Upper lobe of right lung (tissue), 1 donor: ENCODE results near the gene CHERP. TPM values are rescaled to one million over a fixed set of nuclear protein-coding genes. Genes with fewer than 3 reads are reported as not detected.

ENCODE experiments used
- ATAC-seq: fragments of 200-7000 bp; cut with Tn5 transposase; one replicate; pipeline ENCODE4 v1.9.1; 2020; ENCODE audit warnings: mild to moderate bottlenecking, moderate library complexity
- DNase-seq: peaks from one replicate; pipeline ENCODE4 v3.0.0-alpha.2; 2020
- H3K27ac ChIP-seq: fragments of 200-600 bp; one replicate; pipeline ENCODE4 v1.8.0; 2022
- H3K27me3 ChIP-seq: fragments of 200-600 bp; one replicate; pipeline ENCODE4 v1.8.0; 2022; ENCODE audit warnings: mild to moderate bottlenecking
- H3K36me3 ChIP-seq: fragments of 200-600 bp; one replicate; pipeline ENCODE4 v1.8.0; 2022
- H3K4me1 ChIP-seq: fragments of 200-600 bp; one replicate; pipeline ENCODE4 v1.8.0; 2022
- H3K4me3 ChIP-seq: fragments of 200-600 bp; one replicate; pipeline ENCODE4 v1.8.0; 2022; ENCODE audit warnings: mild to moderate bottlenecking
- H3K9me3 ChIP-seq: fragments of 200-600 bp; one replicate; pipeline ENCODE4 v1.8.0; 2022
- intact Hi-C: fragments of 100-400 bp; cut with DNase I; formaldehyde crosslinking; loops from one replicate; pipeline ENCODE4 v1.11.0; 2022
- total RNA-seq: library from RNA; stranded (reverse); fragmentation: NEBNext Ultra II Directional; extraction: Animal tissue kit (Norgen Biotek cat#: 25700); gene quantifications from one replicate; pipeline ENCODE4 v1.2.1, GENCODE V29; 2021
- TF ChIP-seq, protein P1 (sequence below): fragments of 200-600 bp; IDR thresholded peaks from one replicate; pipeline ENCODE4 v1.8.0; 2022; ENCODE audit warnings: antibody characterized with exemption
- donor health status: DM: no; HTN: yes; CAD: no; lungs with severe emphysema.

Gene CHERP
- total RNA-seq, 1 donor from 2014 or later = 41.9 TPM

DNA sequence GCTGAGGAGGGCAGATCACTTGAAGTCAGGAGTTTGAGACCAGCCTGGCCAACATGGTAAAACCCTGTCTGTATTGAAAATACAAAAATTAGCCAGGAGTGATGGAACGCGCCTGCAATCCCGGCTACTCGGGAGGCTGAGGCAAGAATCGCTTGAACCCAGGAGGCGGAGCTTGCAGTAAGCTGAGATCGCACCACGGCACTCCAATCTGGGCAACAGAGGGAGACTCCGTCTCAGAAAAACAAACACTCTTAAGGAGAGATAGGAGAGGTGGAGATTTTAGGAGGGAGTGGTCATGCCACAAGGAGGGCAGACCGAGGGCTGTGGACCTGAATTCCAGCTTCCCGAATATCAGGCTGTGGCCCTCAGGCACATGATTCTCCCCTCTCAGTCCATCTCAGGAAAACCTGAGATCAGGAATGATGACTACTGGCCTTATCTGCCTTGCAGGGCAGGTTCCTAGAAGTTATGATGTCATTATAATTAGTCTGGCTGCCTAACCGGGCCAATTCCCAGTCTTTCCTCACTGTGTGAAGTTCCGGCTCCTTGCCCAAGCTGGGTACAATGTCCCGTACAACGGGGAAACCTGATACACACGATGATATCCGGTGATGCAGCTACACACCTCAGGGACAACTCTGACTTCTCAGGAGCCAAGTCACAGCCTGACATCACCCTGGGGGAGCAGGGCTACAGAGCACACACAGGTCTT is 27.5 kb upstream of the CHERP start:
- intact Hi-C loops = loop anchor here (10.0 kb wide), 1 partner anchor 55 kb away; the partner anchor contains the start of gene MED26
- H3K4me3 ChIP-seq = no peak overlapping the region
- TF ChIP-seq, protein P1, sequence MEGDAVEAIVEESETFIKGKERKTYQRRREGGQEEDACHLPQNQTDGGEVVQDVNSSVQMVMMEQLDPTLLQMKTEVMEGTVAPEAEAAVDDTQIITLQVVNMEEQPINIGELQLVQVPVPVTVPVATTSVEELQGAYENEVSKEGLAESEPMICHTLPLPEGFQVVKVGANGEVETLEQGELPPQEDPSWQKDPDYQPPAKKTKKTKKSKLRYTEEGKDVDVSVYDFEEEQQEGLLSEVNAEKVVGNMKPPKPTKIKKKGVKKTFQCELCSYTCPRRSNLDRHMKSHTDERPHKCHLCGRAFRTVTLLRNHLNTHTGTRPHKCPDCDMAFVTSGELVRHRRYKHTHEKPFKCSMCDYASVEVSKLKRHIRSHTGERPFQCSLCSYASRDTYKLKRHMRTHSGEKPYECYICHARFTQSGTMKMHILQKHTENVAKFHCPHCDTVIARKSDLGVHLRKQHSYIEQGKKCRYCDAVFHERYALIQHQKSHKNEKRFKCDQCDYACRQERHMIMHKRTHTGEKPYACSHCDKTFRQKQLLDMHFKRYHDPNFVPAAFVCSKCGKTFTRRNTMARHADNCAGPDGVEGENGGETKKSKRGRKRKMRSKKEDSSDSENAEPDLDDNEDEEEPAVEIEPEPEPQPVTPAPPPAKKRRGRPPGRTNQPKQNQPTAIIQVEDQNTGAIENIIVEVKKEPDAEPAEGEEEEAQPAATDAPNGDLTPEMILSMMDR = no peak
- DNase-seq = peak; percentile 80
- H3K4me1 ChIP-seq = peaks cover 44% of the 10 kb centered on the region
- H3K36me3 ChIP-seq = peaks cover 52% of the 10 kb centered on the region
- no peaks in the 10 kb centered on the region for H3K9me3 ChIP-seq
- peak; percentile 38 for ATAC-seq
- no peaks in the 10 kb centered on the region for H3K27me3 ChIP-seq
- H3K27ac ChIP-seq = peak overlapping the region; percentile 58

DNA sequence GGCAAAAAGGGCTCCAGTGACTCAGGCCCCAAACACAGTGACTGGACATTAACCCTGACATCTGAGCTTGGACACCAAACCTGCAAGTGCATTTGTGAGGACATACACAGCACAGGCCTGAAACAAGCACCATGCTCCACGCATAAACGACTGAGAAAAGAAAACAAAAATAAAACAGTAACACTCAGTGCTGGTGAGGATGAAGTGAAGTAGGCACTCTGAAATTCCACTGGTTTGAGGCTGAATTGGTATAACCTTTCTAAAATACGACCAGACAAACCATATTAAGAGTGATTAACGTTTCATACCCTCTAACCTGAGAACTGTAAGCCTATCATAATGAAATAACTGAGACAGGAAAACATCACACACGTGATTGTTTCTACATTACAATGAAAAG is 24.5 kb upstream of the CHERP start:
- Histone ChIP-seq H3K27me3 (no peaks in the 10 kb centered on the region), H3K4me3 (no peak overlapping the region), H3K27ac (peak overlapping the region; percentile 52), H3K9me3 (no peaks in the 10 kb centered on the region), H3K4me1 (peaks cover 37% of the 10 kb centered on the region), H3K36me3 (peaks cover 77% of the 10 kb centered on the region)
- ATAC-seq = no peak
- DNase-seq = no peak
- intact Hi-C loops = no loop called here
- TF ChIP-seq, protein P1 = no peak

GRCh38 chr19:16566161-16566560 is 23.9 kb upstream of the CHERP start:
- no peaks in the 10 kb centered on the region for H3K9me3 ChIP-seq
- peaks cover 32% of the 10 kb centered on the region for H3K4me1 ChIP-seq
- DNase-seq (no peak), ATAC-seq (no peak)
- H3K27me3 ChIP-seq = no peaks in the 10 kb centered on the region
- peak overlapping the region; percentile 52 for H3K27ac ChIP-seq
- H3K36me3 ChIP-seq = peaks cover 83% of the 10 kb centered on the region
- intact Hi-C loops = no loop called here
- H3K4me3 ChIP-seq = no peak overlapping the region
- TF ChIP-seq, protein P1 = no peak

- peak overlapping the region; percentile 11 for H3K27ac ChIP-seq
- H3K4me3 ChIP-seq = no peak overlapping the region
- DNase-seq (no peak), ATAC-seq (peak; percentile 44)
- peaks cover 20% of the 10 kb centered on the region for H3K4me1 ChIP-seq
- H3K9me3 ChIP-seq = no peaks in the 10 kb centered on the region
- no peaks in the 10 kb centered on the region for H3K27me3 ChIP-seq
- intact Hi-C loops = no loop called here
- TF ChIP-seq, protein P1 = no peak
- peaks cover 93% of the 10 kb centered on the region for H3K36me3 ChIP-seq
These were observed 22.6 kb upstream of the CHERP start for GRCh38 chr19:16564842-16565241.

DNA sequence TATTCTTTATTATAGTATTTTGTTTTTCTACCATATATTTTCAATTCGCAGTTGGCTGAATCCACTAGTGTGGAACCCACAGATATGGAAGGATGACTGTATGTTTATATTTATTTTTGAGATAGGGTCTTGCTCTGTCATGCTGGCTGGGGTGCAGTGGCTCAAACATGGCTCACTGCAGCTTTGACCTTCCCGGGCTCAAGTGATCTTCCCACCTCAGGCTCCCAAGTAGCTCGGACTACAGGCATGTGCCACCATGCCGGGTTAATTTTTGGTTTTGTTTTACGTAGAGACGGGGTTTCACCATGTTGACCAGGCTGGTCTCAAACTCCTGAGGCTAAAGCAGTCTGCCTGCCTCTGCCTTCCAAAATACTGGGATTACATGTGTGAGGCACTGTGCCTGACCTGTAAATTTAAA is 20.4 kb upstream of the CHERP start:
- DNase-seq (no peak), ATAC-seq (no peak)
- Histone ChIP-seq H3K36me3 (peaks cover 90% of the 10 kb centered on the region), H3K27ac (no peak overlapping the region), H3K4me1 (peaks cover 15% of the 10 kb centered on the region), H3K4me3 (no peak overlapping the region), H3K9me3 (no peaks in the 10 kb centered on the region), H3K27me3 (no peaks in the 10 kb centered on the region)
- intact Hi-C loops = no loop called here
- TF ChIP-seq, protein P1 = no peak
